Hepatocyte (in vitro differentiated cells): ENCODE measurements around the gene CALB2. TPM values are rescaled to one million over a fixed set of nuclear protein-coding genes. Genes with fewer than 3 reads are reported as not detected.

ENCODE experiments used
- DNase-seq: peaks from one replicate; pipeline ENCODE4 v3.0.0-alpha.2; 2016; ENCODE audit warnings: low spot score
- H2AFZ ChIP-seq: fragments of 200-600 bp; sonication (generic); 2 replicates; pipeline ENCODE4 v1.6.0; 2016; ENCODE audit warnings: antibody characterized with exemption, mild to moderate bottlenecking
- H3K27ac ChIP-seq: fragments of 200-600 bp; sonication (generic); 2 replicates; pipeline ENCODE4 v1.5.1; 2016; ENCODE audit warnings: mild to moderate bottlenecking
- H3K27me3 ChIP-seq: fragments of 200-600 bp; sonication (generic); 2 replicates; pipeline ENCODE4 v1.6.1; 2016
- H3K36me3 ChIP-seq: fragments of 200-600 bp; sonication (generic); replicated peaks from 2 replicates; pipeline ENCODE4 v1.5.1; 2016; ENCODE audit warnings: low read depth; ENCODE audit not compliant: insufficient read depth
- H3K4me1 ChIP-seq: fragments of 200-600 bp; sonication (generic); 2 replicates; pipeline ENCODE4 v1.5.1; 2016; ENCODE audit warnings: mild to moderate bottlenecking, moderate library complexity; ENCODE audit not compliant: insufficient read depth
- H3K4me2 ChIP-seq: fragments of 200-600 bp; sonication (generic); 2 replicates; pipeline ENCODE4 v1.6.0; 2016
- H3K4me3 ChIP-seq: fragments of 200-600 bp; sonication (generic); 2 replicates; pipeline ENCODE4 v1.5.1; 2016; ENCODE audit warnings: mild to moderate bottlenecking
- H3K79me2 ChIP-seq: fragments of 200-600 bp; sonication (generic); 2 replicates; pipeline ENCODE4 v1.6.0; 2017; ENCODE audit warnings: mild to moderate bottlenecking
- H3K9me2 ChIP-seq: fragments of 200-600 bp; sonication (generic); replicated peaks from 2 replicates; pipeline ENCODE4 v1.6.0; 2017; ENCODE audit warnings: mild to moderate bottlenecking; ENCODE audit not compliant: insufficient read depth
- H3K9me3 ChIP-seq: fragments of 200-600 bp; sonication (generic); 2 replicates; pipeline ENCODE4 v1.5.1; 2016; ENCODE audit warnings: low read depth, mild to moderate bottlenecking
- H4K20me1 ChIP-seq: fragments of 200-600 bp; sonication (generic); 2 replicates; pipeline ENCODE4 v1.6.0; 2016; ENCODE audit warnings: mild to moderate bottlenecking; ENCODE audit not compliant: insufficient read depth, poor library complexity, severe bottlenecking
- EZH2 ChIP-seq: fragments of 200-600 bp; sonication (generic); IDR thresholded peaks from 2 replicates; pipeline ENCODE4 v1.6.1; 2016; ENCODE audit warnings: antibody characterized with exemption, mild to moderate bottlenecking, borderline replicate concordance
- EZH2phosphoT487 ChIP-seq: fragments of 200-600 bp; sonication (generic); IDR thresholded peaks from one replicate; pipeline ENCODE4 v1.6.1; 2018; ENCODE audit warnings: antibody characterized with exemption, mild to moderate bottlenecking, low read depth, moderate library complexity; ENCODE audit not compliant: unreplicated experiment, severe bottlenecking
- WGBS: methylation state at CpG from one replicate; pipeline ENCODE4 v1.1.6; 2016; ENCODE audit warnings: low lambda C conversion rate; ENCODE audit errors: missing lambda C conversion rate; 5-methylcytosine and 5-hydroxymethylcytosine counted together
- polyA plus RNA-seq: library from polyadenylated mRNA; unstranded; fragments of >200 nt; fragmentation: Nextera tagmentation; extraction: Ambion mirVana; gene quantifications from 2 replicates; pipeline ENCODE4 v1.2.1, GENCODE V29; 2016
- total RNA-seq: library from RNA; depleted of rRNA; stranded (reverse); fragments of >200 nt; gene quantifications from 2 replicates; pipeline ENCODE4 v1.2.3, GENCODE V29; 2014
- TF ChIP-seq, protein P1 (sequence below): fragments of 200-600 bp; sonication (generic); IDR thresholded peaks from 2 replicates; pipeline ENCODE4 v1.5.1; 2016; ENCODE audit warnings: antibody characterized with exemption, mild to moderate bottlenecking; ENCODE audit not compliant: poor library complexity

The CALB2 gene
- total and polyA plus RNA-seq, 2 experiments from 2014 or later, result 2.3 to 6.5 TPM

DNA sequence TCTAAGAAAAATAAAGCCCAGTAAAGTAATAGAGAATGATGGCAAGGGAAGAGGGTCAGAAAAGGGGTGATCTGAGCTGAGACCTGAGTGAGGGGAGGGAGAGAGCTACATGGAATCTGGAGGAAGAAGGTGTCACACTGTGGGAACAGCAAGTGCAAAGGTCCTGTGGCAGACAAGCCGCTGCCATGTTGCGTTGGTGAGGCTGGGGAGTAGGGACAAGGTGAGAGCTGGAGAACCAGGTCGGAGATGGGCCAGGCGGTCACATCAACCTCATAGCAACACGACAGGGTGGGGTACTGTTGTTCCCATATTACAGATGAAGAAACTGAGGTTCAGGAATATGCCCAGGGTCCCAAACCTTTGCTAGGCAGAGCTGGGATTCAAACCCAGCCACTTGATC is 16.6 kb upstream of the CALB2 start:
- 91% methylated on average over 5 of the region's 5 CpGs for WGBS
- Histone ChIP-seq H3K4me3 (no peak overlapping the region), H3K79me2 (no peaks in the 10 kb centered on the region), H3K4me2 (no peak overlapping the region), H4K20me1 (no peaks in the 10 kb centered on the region), H3K27me3 (no peaks in the 10 kb centered on the region), H3K9me3 (no peaks in the 10 kb centered on the region), H3K4me1 (no peaks in the 10 kb centered on the region), H3K36me3 (no peaks in the 10 kb centered on the region), H3K27ac (no peak overlapping the region), H3K9me2 (no peaks in the 10 kb centered on the region), H2AFZ (no peak overlapping the region)
- TF ChIP-seq, protein P1, sequence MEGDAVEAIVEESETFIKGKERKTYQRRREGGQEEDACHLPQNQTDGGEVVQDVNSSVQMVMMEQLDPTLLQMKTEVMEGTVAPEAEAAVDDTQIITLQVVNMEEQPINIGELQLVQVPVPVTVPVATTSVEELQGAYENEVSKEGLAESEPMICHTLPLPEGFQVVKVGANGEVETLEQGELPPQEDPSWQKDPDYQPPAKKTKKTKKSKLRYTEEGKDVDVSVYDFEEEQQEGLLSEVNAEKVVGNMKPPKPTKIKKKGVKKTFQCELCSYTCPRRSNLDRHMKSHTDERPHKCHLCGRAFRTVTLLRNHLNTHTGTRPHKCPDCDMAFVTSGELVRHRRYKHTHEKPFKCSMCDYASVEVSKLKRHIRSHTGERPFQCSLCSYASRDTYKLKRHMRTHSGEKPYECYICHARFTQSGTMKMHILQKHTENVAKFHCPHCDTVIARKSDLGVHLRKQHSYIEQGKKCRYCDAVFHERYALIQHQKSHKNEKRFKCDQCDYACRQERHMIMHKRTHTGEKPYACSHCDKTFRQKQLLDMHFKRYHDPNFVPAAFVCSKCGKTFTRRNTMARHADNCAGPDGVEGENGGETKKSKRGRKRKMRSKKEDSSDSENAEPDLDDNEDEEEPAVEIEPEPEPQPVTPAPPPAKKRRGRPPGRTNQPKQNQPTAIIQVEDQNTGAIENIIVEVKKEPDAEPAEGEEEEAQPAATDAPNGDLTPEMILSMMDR, result no peak
- TF ChIP-seq EZH2phosphoT487 (no peak), EZH2 (no peak)
- DNase-seq, result no peak

DNA sequence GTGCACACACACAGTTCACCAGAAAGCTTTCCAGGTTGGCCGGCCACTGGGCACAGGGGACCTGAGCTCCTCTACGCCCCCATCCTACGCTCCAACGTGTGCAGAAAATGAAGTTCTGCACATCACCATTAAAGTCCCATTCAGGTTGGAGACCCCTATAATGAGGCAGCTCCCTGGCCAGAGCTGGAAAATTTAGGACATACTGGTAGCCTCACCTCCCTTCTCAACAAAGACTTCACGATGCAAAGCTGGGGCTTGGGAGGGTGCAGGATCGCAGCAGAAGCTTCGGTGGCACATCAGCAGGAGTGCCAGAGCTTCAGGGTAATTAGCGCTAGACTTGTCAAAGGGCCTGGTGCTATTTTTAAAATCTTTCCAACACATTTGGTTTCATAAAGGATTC is 15.4 kb upstream of the CALB2 start:
- Histone ChIP-seq H4K20me1 (no peaks in the 10 kb centered on the region), H3K27me3 (no peaks in the 10 kb centered on the region), H3K79me2 (no peaks in the 10 kb centered on the region), H3K9me2 (no peaks in the 10 kb centered on the region), H3K27ac (no peak overlapping the region), H3K36me3 (no peaks in the 10 kb centered on the region), H3K4me1 (no peaks in the 10 kb centered on the region), H3K4me3 (no peak overlapping the region), H3K9me3 (no peaks in the 10 kb centered on the region), H2AFZ (no peak overlapping the region), H3K4me2 (no peak overlapping the region)
- WGBS, result 86% methylated on average over 8 of the region's 8 CpGs
- no peak for TF ChIP-seq EZH2
- TF ChIP-seq EZH2phosphoT487, result no peak
- TF ChIP-seq, protein P1, result no peak
- no peak for DNase-seq

DNA sequence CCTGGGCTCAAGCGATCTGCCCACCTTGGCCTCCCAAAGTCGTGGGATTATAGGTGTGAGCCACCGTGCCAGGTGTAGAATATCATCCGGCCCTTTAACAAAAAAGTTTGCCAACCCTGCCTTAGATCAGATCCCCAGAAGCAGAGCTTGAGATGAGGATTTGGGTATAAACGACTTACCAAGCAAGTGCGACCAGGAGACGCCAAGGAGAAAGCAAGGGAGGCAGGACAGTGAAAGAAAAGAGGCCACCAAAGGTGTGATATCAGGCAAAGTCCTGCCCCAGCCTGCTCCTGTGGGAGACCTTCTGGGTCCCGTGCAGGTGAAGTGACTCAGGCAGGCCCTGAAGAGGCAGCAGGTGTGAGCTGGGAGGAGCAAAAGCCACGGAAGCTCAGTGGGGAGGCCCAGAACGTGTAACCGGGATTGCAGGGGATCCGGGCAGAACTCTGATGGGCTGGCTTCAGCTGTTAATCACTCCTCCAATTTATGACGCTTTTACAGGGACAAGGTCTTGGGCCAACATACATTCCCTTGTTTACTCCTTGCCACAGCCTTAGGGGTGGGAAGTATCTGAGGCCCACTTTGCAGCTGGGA is 14.1 kb upstream of the CALB2 start:
- no peaks in the 10 kb centered on the region for H3K27me3 ChIP-seq
- H3K4me1 ChIP-seq, result no peaks in the 10 kb centered on the region
- no peak for DNase-seq
- H3K27ac ChIP-seq, result no peak overlapping the region
- H3K9me2 ChIP-seq, result no peaks in the 10 kb centered on the region
- 65% methylated on average over 13 of the region's 13 CpGs for WGBS
- H3K79me2 ChIP-seq, result no peaks in the 10 kb centered on the region
- no peak overlapping the region for H2AFZ ChIP-seq
- TF ChIP-seq EZH2phosphoT487, result no peak
- TF ChIP-seq EZH2, result no peak
- TF ChIP-seq, protein P1, result no peak
- H3K4me2 ChIP-seq, result no peak overlapping the region
- no peak overlapping the region for H3K4me3 ChIP-seq
- no peaks in the 10 kb centered on the region for H4K20me1 ChIP-seq
- H3K36me3 ChIP-seq, result no peaks in the 10 kb centered on the region
- H3K9me3 ChIP-seq, result no peaks in the 10 kb centered on the region

DNA sequence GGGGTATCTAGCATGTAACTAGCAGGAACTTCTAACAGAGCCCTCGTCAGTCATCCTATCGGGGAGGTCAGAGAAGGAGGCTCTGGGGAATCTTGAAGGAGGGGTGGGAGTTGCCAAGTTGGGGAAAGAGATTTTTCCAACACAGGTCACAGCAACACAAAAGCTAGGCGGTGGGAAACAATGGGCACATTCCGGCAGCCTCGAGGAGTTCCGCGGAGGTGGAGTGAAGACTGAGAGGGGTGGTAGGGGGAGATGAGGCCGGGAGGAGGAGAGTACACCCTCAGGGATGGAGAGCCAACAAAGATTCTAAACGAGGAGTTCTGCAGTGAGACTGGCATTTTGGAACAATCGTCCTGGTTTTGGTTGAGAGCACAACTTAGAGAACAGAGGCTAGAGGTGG is 13.5 kb upstream of the CALB2 start:
- H3K9me2 ChIP-seq, result no peaks in the 10 kb centered on the region
- no peaks in the 10 kb centered on the region for H3K27me3 ChIP-seq
- H2AFZ ChIP-seq, result no peak overlapping the region
- no peak overlapping the region for H3K4me2 ChIP-seq
- no peaks in the 10 kb centered on the region for H3K4me1 ChIP-seq
- TF ChIP-seq, protein P1, result no peak
- TF ChIP-seq EZH2 (no peak), EZH2phosphoT487 (no peak)
- H3K4me3 ChIP-seq, result no peak overlapping the region
- no peaks in the 10 kb centered on the region for H4K20me1 ChIP-seq
- no peak overlapping the region for H3K27ac ChIP-seq
- H3K9me3 ChIP-seq, result no peaks in the 10 kb centered on the region
- no peak for DNase-seq
- no peaks in the 10 kb centered on the region for H3K36me3 ChIP-seq
- H3K79me2 ChIP-seq, result no peaks in the 10 kb centered on the region
- 82% methylated on average over 9 of the region's 10 CpGs for WGBS
